Mucosa of gallbladder (tissue), 1 donor: Measurements from ENCODE around the gene SLC25A39. TPM values are rescaled to one million over a fixed set of nuclear protein-coding genes. Genes with fewer than 3 reads are reported as not detected.
"Not testable (repeated sequence)": the region's sequence is repeated elsewhere in the genome, so short reads cannot be mapped to it uniquely, and the experiment has no call there.

Experiments
- DNase-seq: peaks from one replicate; pipeline ENCODE4 v3.0.0-alpha.2; 2020; ENCODE audit warnings: low spot score
- total RNA-seq: library from RNA; stranded (reverse); gene quantifications from one replicate; pipeline ENCODE4 v1.2.1, GENCODE V29; 2021
- donor health status: DM: no; HTN: no; CAD: no.

Gene SLC25A39
- total RNA-seq = 140 TPM

GRCh38 chr17:44324571-44325275, at the start of gene SLC25A39:
TSS of gene SLC25A39 (minus strand) at chr17:44324823. CDS start at chr17:44323562, 1,261 bp downstream.
- peak; percentile 95 for DNase-seq

- no peak for DNase-seq
These were observed 47.4 kb upstream of the SLC25A39 start for GRCh38 chr17:44372036-44372435.

GRCh38 chr17:44369414-44370023, 44.9 kb upstream of the SLC25A39 start:
- not testable (repeated sequence) for DNase-seq

GRCh38 chr17:44368391-44369243, 44.0 kb upstream of the SLC25A39 start:
- not testable (repeated sequence) for DNase-seq

- no peak for DNase-seq
These were observed 42.8 kb upstream of the SLC25A39 start for GRCh38 chr17:44367231-44367979.

GRCh38 chr17:44365051-44365450, 40.4 kb upstream of the SLC25A39 start:
- not testable (repeated sequence) for DNase-seq

GRCh38 chr17:44363613-44364159, 39.1 kb upstream of the SLC25A39 start, which contains the start of gene FAM171A2:
TSS of gene FAM171A2 (minus strand) at chr17:44363853. CDS start at chr17:44363714, 139 bp downstream.
- no peak for DNase-seq

GRCh38 chr17:44362949-44363612, 38.5 kb upstream of the SLC25A39 start:
- DNase-seq = no peak

- no peak for DNase-seq
These were observed 37.9 kb upstream of the SLC25A39 start for GRCh38 chr17:44362459-44362948.

GRCh38 chr17:44361292-44362260, 37.0 kb upstream of the SLC25A39 start:
- no peak for DNase-seq

- DNase-seq = no peak
These were observed 36.2 kb upstream of the SLC25A39 start for GRCh38 chr17:44360826-44361225.

GRCh38 chr17:44360144-44360533, 35.5 kb upstream of the SLC25A39 start:
- no peak for DNase-seq

GRCh38 chr17:44359458-44360143, 35.0 kb upstream of the SLC25A39 start:
- no peak for DNase-seq

GRCh38 chr17:44359006-44359405, 34.4 kb upstream of the SLC25A39 start:
- no peak for DNase-seq

GRCh38 chr17:44358066-44358465, 33.4 kb upstream of the SLC25A39 start:
- no peak for DNase-seq

GRCh38 chr17:44356241-44356640, 31.6 kb upstream of the SLC25A39 start:
- DNase-seq = no peak

GRCh38 chr17:44355642-44356099, 31.0 kb upstream of the SLC25A39 start:
- DNase-seq = no peak
